ENCODE measurements around the gene KLK13.
A peak's percentile ranks its signal among the peaks of the same experiment; 100 is the strongest.

The KLK13 gene

DNA sequence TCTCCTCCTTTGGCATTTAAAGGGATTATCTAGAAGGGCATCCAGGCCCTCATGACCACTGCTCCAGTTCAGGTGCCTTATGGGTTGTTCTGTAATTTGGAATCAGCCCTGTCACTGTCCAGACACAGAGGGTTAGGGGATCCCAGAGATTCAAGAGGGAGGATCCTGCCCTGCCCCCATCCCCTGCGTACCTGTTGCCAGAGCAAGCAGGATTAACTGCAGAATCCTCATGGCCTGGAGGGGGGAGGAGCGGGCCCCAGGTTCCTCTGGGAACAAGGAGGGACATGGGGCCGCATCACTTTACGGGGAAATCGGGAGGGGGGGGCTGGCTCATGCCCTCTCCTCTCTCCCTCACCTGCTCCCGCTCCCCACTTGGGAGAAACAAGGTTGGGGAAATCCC lies 39.5 kb downstream of the KLK13 start:
- H3K4me1 ChIP-seq (ENCODE audit: control insufficient read depth, insufficient read depth, low read length) = peaks cover 6% of the 10 kb centered on the region
- H3K9me3 ChIP-seq (ENCODE audit: control insufficient read depth, insufficient read depth, low read length) = no peaks in the 10 kb centered on the region
- H3K4me3 ChIP-seq (ENCODE audit: low read depth, low read length) = no peak overlapping the region
- H3K27me3 ChIP-seq (ENCODE audit: control insufficient read depth, insufficient read depth, low read length) = no peaks in the 10 kb centered on the region
- H3K9ac ChIP-seq (ENCODE audit: low read depth, low read length) = no peak overlapping the region
- no peaks in the 10 kb centered on the region for H3K36me3 ChIP-seq (ENCODE audit: control insufficient read depth, insufficient read depth, low read length)

DNA sequence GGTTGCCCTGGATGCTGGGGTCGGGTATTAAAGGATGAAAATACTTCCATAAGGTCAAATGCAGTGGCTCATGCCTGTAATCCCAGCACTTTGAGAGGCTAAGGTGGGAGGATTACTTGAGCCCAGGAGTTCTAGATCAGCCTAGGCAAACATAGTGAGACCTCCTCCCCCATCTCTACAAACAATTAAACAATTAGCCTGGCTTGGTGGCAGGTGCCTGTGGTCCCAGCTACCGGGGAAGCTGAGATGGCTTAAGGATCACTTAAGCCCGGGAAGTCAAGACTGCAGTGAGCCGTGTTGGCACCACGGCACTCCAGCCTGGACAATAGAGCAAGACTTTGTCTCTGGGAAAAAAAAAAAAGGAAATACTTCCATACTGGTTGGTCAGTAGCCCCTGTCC lies 40.0 kb downstream of the KLK13 start:
- peaks cover 4% of the 10 kb centered on the region for H3K27me3 ChIP-seq (ENCODE audit: control insufficient read depth, insufficient read depth, low read length)
- peaks cover 6% of the 10 kb centered on the region for H3K4me1 ChIP-seq (ENCODE audit: control insufficient read depth, insufficient read depth, low read length)
- H3K4me3 ChIP-seq (ENCODE audit: low read depth, low read length) = no peak overlapping the region
- no peaks in the 10 kb centered on the region for H3K36me3 ChIP-seq (ENCODE audit: control insufficient read depth, insufficient read depth, low read length)
- no peaks in the 10 kb centered on the region for H3K9me3 ChIP-seq (ENCODE audit: control insufficient read depth, insufficient read depth, low read length)
- no peak overlapping the region for H3K9ac ChIP-seq (ENCODE audit: low read depth, low read length)

DNA sequence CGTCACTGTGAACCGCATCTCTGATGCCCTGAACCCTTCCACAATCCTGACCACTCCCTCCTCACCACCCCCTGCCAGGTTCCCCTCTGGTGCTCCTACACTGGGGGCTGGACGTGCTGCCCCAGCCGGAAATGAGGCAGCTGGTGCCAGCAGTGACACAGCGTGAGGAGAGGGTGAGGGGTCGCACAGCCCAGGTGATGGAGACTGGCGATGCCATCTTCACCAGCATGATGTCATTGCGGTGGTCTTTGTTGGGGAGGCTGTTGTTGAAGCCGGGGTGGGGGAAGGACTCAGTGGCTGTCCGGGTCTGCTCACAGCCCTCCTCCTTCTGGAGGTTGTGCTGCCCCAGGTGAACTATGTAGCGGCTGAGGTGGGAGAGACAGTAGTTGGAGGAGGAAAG lies 40.9 kb downstream of the KLK13 start:
- H3K9ac ChIP-seq (ENCODE audit: low read depth, low read length) = no peak overlapping the region

DNA sequence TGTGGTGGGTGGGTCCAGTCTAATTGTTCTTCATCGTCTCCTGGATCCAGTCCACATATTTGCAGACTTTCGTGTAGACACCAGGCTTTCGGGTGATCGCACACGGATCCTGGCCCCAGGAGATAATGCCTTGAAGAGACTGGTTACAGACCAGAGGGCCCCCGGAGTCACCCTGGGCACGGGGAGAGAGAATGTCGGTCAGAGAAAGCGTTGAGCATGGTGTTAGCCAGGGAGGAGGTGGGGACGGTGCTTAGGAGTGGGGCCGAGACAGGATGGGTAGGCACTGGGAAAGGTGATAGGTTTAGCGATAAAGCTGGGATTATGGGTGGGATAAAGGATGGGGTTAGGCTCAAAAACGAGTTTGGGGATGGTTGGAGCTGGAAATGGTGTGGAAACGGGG lies 42.4 kb downstream of the KLK13 start:
- Histone ChIP-seq H3K36me3 (ENCODE audit: control insufficient read depth, insufficient read depth, low read length) (no peaks in the 10 kb centered on the region), H3K9me3 (ENCODE audit: control insufficient read depth, insufficient read depth, low read length) (no peaks in the 10 kb centered on the region), H3K27me3 (ENCODE audit: control insufficient read depth, insufficient read depth, low read length) (peaks cover 20% of the 10 kb centered on the region), H3K4me1 (ENCODE audit: control insufficient read depth, insufficient read depth, low read length) (peaks cover 6% of the 10 kb centered on the region), H3K9ac (ENCODE audit: low read depth, low read length) (no peak overlapping the region), H3K4me3 (ENCODE audit: low read depth, low read length) (no peak overlapping the region)

More for the DNA sequence above, 40.9 kb downstream of the KLK13 start:
- Histone ChIP-seq H3K36me3 (ENCODE audit: control insufficient read depth, insufficient read depth, low read length) (no peaks in the 10 kb centered on the region), H3K4me3 (ENCODE audit: low read depth, low read length) (no peak overlapping the region), H3K9me3 (ENCODE audit: control insufficient read depth, insufficient read depth, low read length) (no peaks in the 10 kb centered on the region), H3K27me3 (ENCODE audit: control insufficient read depth, insufficient read depth, low read length) (peaks cover 12% of the 10 kb centered on the region), H3K4me1 (ENCODE audit: control insufficient read depth, insufficient read depth, low read length) (peaks cover 6% of the 10 kb centered on the region)

DNA sequence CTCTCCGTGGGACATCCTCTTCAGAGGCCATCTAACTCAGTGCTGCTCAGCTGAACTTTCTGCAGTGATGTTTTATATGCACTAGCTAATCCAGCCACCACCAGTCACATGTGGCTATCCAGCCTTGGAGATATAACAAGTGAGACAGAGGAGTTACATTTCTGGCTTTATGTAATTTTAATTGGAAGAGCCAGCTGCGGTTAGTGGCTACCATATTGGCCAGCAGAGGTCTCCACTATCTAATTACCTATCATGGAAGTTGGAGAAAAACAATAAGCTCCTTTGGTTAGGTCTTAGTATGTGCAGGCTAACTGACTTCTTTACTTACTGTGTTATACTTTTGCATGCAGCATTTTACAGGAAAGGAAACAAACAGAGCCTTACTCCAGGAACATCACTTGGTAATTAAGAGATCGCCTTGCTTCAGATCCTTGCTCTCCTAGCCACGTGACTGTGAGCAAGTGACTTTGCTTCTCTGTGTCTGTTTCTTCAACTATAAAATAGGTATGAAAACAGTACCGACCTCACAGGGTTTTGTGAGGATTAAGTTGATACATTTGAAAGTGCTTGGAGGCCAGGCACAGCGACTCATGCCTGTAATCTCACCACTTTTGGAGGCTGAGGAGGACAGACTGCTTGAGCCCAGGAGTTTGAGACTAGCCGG lies 43.8 kb downstream of the KLK13 start:
- H3K4me1 ChIP-seq (ENCODE audit: control insufficient read depth, insufficient read depth, low read length) = peaks cover 3% of the 10 kb centered on the region
- H3K36me3 ChIP-seq (ENCODE audit: control insufficient read depth, insufficient read depth, low read length) = no peaks in the 10 kb centered on the region
- peaks cover 26% of the 10 kb centered on the region for H3K27me3 ChIP-seq (ENCODE audit: control insufficient read depth, insufficient read depth, low read length)
- no peaks in the 10 kb centered on the region for H3K9me3 ChIP-seq (ENCODE audit: control insufficient read depth, insufficient read depth, low read length)
- H3K4me3 ChIP-seq (ENCODE audit: low read depth, low read length) = no peak overlapping the region
- no peak overlapping the region for H3K9ac ChIP-seq (ENCODE audit: low read depth, low read length)

DNA sequence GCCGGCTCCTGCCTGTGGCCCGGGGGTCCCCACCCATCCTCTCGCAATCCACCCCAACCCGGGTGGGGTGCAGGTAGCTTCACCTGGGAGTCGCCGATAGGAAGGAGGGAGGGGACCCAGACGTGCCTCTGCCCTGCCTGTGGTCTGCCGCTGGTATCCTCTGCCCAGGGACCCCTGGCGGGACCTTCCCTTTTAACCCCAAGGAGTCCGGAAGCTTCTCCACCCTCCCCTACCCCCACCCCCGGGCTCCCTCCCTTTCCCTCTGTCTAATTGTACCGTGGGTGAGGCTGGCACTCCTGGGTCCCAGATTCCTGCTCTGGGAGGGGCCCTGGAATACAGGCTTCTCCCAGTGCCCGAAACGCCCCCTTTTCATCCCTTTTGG lies 45.4 kb downstream of the KLK13 start, which contains the start of gene KLK10:
Gene KLK10, minus strand, starts transcription at position 166 of the 382 bp plus-strand sequence. CDS start 579 bp downstream, outside the sequence.
- H3K9ac ChIP-seq (ENCODE audit: low read depth, low read length) = no peak within 1 kb of the TSS
- H3K4me1 ChIP-seq (ENCODE audit: control insufficient read depth, insufficient read depth, low read length) = no peaks in the 10 kb centered on the region
- peaks cover 26% of the 10 kb centered on the region for H3K27me3 ChIP-seq (ENCODE audit: control insufficient read depth, insufficient read depth, low read length)
- no peaks in the 10 kb centered on the region for H3K36me3 ChIP-seq (ENCODE audit: control insufficient read depth, insufficient read depth, low read length)
- H3K9me3 ChIP-seq (ENCODE audit: control insufficient read depth, insufficient read depth, low read length) = no peaks in the 10 kb centered on the region
- peak within 1 kb of the TSS; percentile 59 for H3K4me3 ChIP-seq (ENCODE audit: low read depth, low read length)

DNA sequence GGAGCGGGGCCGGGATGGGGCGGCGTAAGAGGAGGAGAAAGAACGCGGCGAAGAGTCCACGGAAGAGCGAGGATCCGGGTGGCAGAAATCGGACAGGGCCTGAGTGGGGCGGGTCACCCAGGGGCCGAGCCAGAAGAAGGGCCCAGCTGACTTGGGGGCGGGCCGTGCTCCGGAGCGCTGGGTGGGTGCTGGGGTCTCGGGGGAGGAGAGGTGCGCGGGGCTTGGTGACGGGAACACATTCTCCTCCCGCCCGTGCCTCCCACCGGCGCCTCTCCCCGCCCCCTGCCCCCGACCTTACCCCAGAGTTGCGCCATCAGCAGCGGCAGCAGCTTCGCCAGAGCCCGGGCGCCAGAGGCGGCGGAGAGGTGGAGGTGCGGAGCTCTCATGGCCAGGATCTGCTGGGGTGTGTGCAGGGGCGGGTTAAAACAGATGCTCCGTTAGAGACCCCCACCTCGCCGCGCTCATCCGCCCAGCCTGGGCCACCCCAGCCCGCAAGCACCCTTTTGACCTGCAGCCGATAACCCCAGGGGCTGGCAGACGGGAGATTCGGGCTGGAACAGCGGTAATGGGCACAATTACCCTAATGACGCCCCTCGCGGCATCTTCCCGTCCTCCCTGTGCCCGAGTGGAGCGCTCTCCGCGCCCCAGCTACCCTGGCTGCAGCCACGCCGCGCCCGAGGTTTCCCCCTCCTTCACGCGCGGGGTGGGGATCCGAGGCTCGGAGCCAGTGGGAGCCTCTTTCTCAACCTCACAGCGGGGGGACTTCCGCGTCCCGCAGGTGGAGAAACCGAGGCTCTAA lies 45.9 kb downstream of the KLK13 start:
- peak overlapping the region; percentile 59 for H3K4me3 ChIP-seq (ENCODE audit: low read depth, low read length)
- no peaks in the 10 kb centered on the region for H3K9me3 ChIP-seq (ENCODE audit: control insufficient read depth, insufficient read depth, low read length)
- no peaks in the 10 kb centered on the region for H3K36me3 ChIP-seq (ENCODE audit: control insufficient read depth, insufficient read depth, low read length)
- H3K4me1 ChIP-seq (ENCODE audit: control insufficient read depth, insufficient read depth, low read length) = no peaks in the 10 kb centered on the region
- no peak overlapping the region for H3K9ac ChIP-seq (ENCODE audit: low read depth, low read length)
- H3K27me3 ChIP-seq (ENCODE audit: control insufficient read depth, insufficient read depth, low read length) = peaks cover 26% of the 10 kb centered on the region

DNA sequence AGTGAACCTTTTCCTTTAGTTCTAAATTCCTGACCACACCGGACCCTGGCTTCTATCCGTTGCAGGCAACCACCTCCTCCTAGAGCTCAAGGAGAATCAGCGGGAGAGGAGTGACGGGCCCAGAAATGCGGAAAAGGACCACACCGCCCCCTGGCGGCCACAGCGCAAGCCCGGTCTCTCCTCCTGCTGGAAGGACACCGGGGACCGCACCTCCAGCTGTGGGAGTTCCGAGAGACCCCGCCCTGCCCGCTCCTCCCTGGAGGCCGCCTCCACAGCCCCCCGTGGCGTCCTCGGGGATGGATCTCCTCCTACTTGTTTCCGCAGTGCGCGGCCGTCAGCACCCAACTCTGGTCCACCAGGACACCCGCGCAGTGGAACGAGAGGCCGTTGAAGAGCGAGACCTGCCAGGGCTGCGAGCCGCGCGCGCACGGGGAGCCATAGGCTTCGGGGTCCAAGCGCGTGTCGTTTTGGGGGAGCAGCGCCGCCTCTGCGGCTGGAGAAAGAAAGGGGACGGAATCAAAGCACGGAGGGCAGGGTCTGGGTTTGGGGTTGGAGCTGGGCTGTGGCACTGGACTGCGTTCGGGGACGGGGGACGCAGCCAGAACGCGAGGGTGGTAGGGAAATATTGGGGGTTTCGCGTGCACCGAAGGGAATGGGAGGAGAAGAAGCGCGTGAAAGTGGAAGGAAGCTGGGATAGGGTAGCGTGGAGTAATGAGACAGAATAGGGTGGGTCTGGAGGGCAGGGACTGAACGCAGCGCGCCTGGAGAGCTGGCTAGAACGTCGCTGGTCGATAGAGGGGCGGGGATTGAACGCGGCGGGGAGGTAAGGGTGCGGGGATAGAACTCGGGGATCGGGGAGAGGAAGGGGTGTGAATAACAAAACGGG lies 47.9 kb downstream of the KLK13 start:
- H3K9ac ChIP-seq (ENCODE audit: low read depth, low read length) = no peak overlapping the region
- no peaks in the 10 kb centered on the region for H3K36me3 ChIP-seq (ENCODE audit: control insufficient read depth, insufficient read depth, low read length)
- H3K4me3 ChIP-seq (ENCODE audit: low read depth, low read length) = peak overlapping the region; percentile 76
- H3K9me3 ChIP-seq (ENCODE audit: control insufficient read depth, insufficient read depth, low read length) = no peaks in the 10 kb centered on the region
- peaks cover 26% of the 10 kb centered on the region for H3K27me3 ChIP-seq (ENCODE audit: control insufficient read depth, insufficient read depth, low read length)
- no peaks in the 10 kb centered on the region for H3K4me1 ChIP-seq (ENCODE audit: control insufficient read depth, insufficient read depth, low read length)

DNA sequence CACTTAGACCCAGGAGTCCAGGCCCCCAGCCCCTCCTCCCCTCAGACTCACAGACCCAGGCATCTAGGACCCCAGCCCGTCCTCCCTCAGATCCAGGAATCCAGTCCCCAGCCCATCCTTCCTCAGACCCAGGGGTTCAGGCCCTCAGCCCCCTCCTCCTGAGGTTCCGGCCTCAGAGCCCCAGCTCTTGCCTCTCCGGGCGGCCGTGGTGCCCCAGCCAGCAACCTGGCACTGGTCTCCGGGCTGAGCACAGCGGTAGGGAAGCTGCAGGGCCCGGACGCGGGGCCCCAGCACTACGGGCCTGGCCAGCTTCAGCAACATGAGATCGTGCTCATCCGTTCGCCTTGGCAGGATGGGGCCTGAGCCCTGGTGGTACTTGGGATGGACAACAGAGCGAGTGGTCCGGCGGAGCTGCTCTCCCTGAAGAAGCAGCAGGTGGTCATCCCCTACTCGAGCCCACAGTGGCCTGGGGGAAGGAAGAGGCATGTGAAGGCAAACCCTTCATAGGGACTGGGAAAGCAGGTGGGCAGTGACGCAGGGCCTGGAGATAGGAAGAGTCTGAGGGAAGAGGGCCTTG lies 49.1 kb downstream of the KLK13 start:
- H3K9me3 ChIP-seq (ENCODE audit: control insufficient read depth, insufficient read depth, low read length) = no peaks in the 10 kb centered on the region
- no peaks in the 10 kb centered on the region for H3K36me3 ChIP-seq (ENCODE audit: control insufficient read depth, insufficient read depth, low read length)
- peaks cover 26% of the 10 kb centered on the region for H3K27me3 ChIP-seq (ENCODE audit: control insufficient read depth, insufficient read depth, low read length)
- no peak overlapping the region for H3K4me3 ChIP-seq (ENCODE audit: low read depth, low read length)
- no peak overlapping the region for H3K9ac ChIP-seq (ENCODE audit: low read depth, low read length)
- no peaks in the 10 kb centered on the region for H3K4me1 ChIP-seq (ENCODE audit: control insufficient read depth, insufficient read depth, low read length)

DNA sequence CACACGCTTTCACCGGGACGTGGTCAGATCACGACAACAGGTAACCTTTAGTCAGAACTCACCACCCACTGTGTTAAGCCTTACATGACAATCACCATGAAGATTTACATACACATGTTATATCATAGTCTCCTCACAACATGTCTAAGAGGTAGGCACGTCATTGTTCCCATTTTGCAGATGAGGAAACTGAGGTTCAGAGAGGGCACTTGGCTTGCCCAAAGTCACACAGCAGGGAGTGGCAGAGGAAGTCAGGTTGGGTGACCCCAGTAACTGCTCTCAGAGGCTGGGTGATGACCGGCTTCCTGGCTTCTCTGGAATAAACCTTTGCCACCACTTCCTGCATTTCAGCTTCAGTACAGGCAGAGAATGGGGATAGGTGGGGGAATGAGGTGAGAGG lies 50.6 kb downstream of the KLK13 start:
- Histone ChIP-seq H3K9ac (ENCODE audit: low read depth, low read length) (no peak overlapping the region), H3K36me3 (ENCODE audit: control insufficient read depth, insufficient read depth, low read length) (no peaks in the 10 kb centered on the region), H3K27me3 (ENCODE audit: control insufficient read depth, insufficient read depth, low read length) (peaks cover 18% of the 10 kb centered on the region), H3K4me1 (ENCODE audit: control insufficient read depth, insufficient read depth, low read length) (no peaks in the 10 kb centered on the region), H3K4me3 (ENCODE audit: low read depth, low read length) (no peak overlapping the region), H3K9me3 (ENCODE audit: control insufficient read depth, insufficient read depth, low read length) (no peaks in the 10 kb centered on the region)

DNA sequence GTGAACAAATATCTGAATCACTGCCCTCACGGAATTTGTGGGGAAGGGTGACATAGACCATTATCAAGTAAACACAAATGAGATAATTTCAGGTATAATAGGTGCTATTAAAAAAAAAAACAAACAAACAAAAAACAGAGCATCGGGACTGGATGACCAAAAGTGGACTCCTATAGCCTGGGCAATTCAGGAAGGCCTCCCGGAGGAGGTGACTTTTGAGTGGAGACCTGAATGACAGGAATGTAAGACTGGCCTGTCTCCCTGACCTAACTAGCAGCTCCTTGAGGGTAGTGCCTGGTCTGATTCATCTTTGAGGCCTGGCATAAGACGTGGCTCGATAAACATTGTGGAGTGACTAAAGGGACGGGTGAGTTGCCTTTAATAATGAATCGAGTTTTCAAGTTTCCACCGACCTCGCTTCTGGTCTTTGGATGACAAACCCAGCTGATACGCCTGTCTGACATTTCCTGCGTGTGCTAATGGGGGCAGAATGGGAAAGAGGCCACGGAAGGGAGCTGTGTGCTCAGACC lies 52.2 kb downstream of the KLK13 start:
- H3K4me1 ChIP-seq (ENCODE audit: control insufficient read depth, insufficient read depth, low read length) = no peaks in the 10 kb centered on the region
- H3K4me3 ChIP-seq (ENCODE audit: low read depth, low read length) = no peak overlapping the region
- no peak overlapping the region for H3K9ac ChIP-seq (ENCODE audit: low read depth, low read length)
- no peaks in the 10 kb centered on the region for H3K9me3 ChIP-seq (ENCODE audit: control insufficient read depth, insufficient read depth, low read length)
- H3K27me3 ChIP-seq (ENCODE audit: control insufficient read depth, insufficient read depth, low read length) = peaks cover 8% of the 10 kb centered on the region
- no peaks in the 10 kb centered on the region for H3K36me3 ChIP-seq (ENCODE audit: control insufficient read depth, insufficient read depth, low read length)
